Measurements from ENCODE around the gene CETN1.

DNA sequence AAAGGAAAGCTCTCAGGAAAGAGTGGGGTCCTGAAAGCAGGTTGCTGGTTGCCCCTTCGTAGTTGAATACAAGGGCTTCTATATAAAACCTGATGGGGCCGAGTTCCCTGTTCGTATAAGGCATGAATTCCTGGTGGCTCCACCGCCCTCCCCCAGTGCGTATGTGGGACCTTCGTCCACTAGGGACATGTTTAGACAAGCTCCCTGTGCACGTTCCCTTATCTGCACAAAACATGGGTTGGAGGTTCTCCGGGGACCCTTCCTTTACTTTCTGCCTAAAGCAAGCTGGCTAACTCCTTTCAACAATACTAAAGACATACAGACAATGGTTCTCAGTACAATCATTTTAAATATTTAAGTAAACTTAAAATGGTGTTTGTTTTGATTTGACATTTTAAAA, 24.6 kb downstream of the CETN1 start:
- TF ChIP-seq, protein P1, sequence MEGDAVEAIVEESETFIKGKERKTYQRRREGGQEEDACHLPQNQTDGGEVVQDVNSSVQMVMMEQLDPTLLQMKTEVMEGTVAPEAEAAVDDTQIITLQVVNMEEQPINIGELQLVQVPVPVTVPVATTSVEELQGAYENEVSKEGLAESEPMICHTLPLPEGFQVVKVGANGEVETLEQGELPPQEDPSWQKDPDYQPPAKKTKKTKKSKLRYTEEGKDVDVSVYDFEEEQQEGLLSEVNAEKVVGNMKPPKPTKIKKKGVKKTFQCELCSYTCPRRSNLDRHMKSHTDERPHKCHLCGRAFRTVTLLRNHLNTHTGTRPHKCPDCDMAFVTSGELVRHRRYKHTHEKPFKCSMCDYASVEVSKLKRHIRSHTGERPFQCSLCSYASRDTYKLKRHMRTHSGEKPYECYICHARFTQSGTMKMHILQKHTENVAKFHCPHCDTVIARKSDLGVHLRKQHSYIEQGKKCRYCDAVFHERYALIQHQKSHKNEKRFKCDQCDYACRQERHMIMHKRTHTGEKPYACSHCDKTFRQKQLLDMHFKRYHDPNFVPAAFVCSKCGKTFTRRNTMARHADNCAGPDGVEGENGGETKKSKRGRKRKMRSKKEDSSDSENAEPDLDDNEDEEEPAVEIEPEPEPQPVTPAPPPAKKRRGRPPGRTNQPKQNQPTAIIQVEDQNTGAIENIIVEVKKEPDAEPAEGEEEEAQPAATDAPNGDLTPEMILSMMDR (conservative IDR thresholded peaks at IDR 0.05 in 1 of 2, IDR thresholded peaks at IDR 0.05 in 1 of 2; ENCODE audit: extremely low read depth in 1 of 2, insufficient read depth in 1 of 2, low read depth in 1 of 2, low read length in 2 of 2), result no peak
- no peak for TF ChIP-seq EZH2 (IDR thresholded peaks at IDR 0.05; ENCODE audit: borderline replicate concordance, low read length)
